IMR-90 (cell line): Measurements from ENCODE around the gene PRICKLE2. TPM values are rescaled to one million over a fixed set of nuclear protein-coding genes. Genes with fewer than 3 reads are reported as not detected.

Experiments used
- ATAC-seq: fragments of 200-7000 bp; cut with Tn5 transposase; 2 replicates; pipeline ENCODE4 v1.9.1; 2020; ENCODE audit warnings: low read depth, mild to moderate bottlenecking, moderate library complexity
- BruUV-seq: library from RNA; stranded (reverse); fragments of 400-500 nt; replicated peaks from 2 replicates; lab custom pipeline; 2021; lab: Mats Ljungman, UMichigan
- CTCF ChIA-PET: fragments of 300-600 bp; formaldehyde crosslinking; extraction: SDS; loops from one replicate; lab custom pipeline; 2021; ENCODE audit warnings: antibody characterized with exemption; lab: Yijun Ruan, JAX
- POLR2A ChIA-PET: fragments of 300-600 bp; sonication (Branson Sonifier 250); formaldehyde crosslinking; loops from one replicate; lab custom pipeline; 2022; ENCODE audit warnings: antibody characterized with exemption; ENCODE audit not compliant: unreplicated experiment; lab: Charles Lee
- DNase-seq: peaks from one replicate; pipeline ENCODE4 v3.0.0; 2013
- H2AFZ ChIP-seq: replicated peaks from 2 replicates; pipeline ENCODE3; 2013; ENCODE audit warnings: low read length, mild to moderate bottlenecking; ENCODE audit not compliant: poor library complexity
- H2AK5ac ChIP-seq: 2 replicates; pipeline ENCODE4 v1.6.1; 2013; ENCODE audit warnings: low read depth, low read length, inconsistent platforms
- H2AK9ac ChIP-seq: replicated peaks from 2 replicates; pipeline ENCODE3; 2013; ENCODE audit warnings: mild to moderate bottlenecking, low read depth, low read length, moderate library complexity; ENCODE audit not compliant: poor library complexity
- H2BK120ac ChIP-seq: 2 replicates; pipeline ENCODE4 v1.6.1; 2013; ENCODE audit warnings: low read depth, low read length, inconsistent platforms
- H2BK15ac ChIP-seq: 3 replicates; pipeline ENCODE4 v1.6.1; 2013; ENCODE audit warnings: low read depth, low read length, inconsistent platforms
- H2BK20ac ChIP-seq: 2 replicates; pipeline ENCODE4 v1.6.1; 2013; ENCODE audit warnings: low read depth, mild to moderate bottlenecking, inconsistent platforms, low read length, moderate library complexity
- H2BK5ac ChIP-seq: 2 replicates; pipeline ENCODE4 v1.6.1; 2013; ENCODE audit warnings: mild to moderate bottlenecking, low read depth, low read length, inconsistent platforms; ENCODE audit not compliant: poor library complexity, severe bottlenecking
- H3K14ac ChIP-seq: replicated peaks from 2 replicates; pipeline ENCODE4 v1.6.1; 2013; ENCODE audit warnings: low read depth, low read length, inconsistent platforms
- H3K18ac ChIP-seq: 2 replicates; pipeline ENCODE4 v1.6.1; 2013; ENCODE audit warnings: low read depth, low read length, control low read depth
- H3K23ac ChIP-seq: 2 replicates; pipeline ENCODE4 v1.6.1; 2013; ENCODE audit warnings: low read depth, low read length, inconsistent platforms
- H3K27ac ChIP-seq: 2 replicates; pipeline ENCODE4 v1.5.1; 2013; ENCODE audit warnings: mild to moderate bottlenecking, control low read depth, low read length; ENCODE audit not compliant: insufficient read depth
- H3K27me3 ChIP-seq: 2 replicates; pipeline ENCODE4 v1.6.1; 2013; ENCODE audit warnings: low read length; ENCODE audit not compliant: control insufficient read depth, insufficient read depth
- H3K36me3 ChIP-seq: 2 replicates; pipeline ENCODE4 v1.6.1; 2013; ENCODE audit warnings: low read length, mixed read lengths; ENCODE audit not compliant: control insufficient read depth, insufficient read depth
- H3K4ac ChIP-seq: 2 replicates; pipeline ENCODE4 v1.6.1; 2013; ENCODE audit warnings: low read depth, low read length, inconsistent platforms
- H3K4me1 ChIP-seq: 2 replicates; pipeline ENCODE4 v1.6.1; 2013; ENCODE audit warnings: low read length, mixed read lengths; ENCODE audit not compliant: control insufficient read depth, insufficient read depth
- H3K4me2 ChIP-seq: 2 replicates; pipeline ENCODE4 v1.6.1; 2013; ENCODE audit warnings: low read depth, mild to moderate bottlenecking, control low read depth, low read length, moderate library complexity
- H3K4me3 ChIP-seq: 2 replicates; pipeline ENCODE4 v1.5.1; 2013; ENCODE audit warnings: low read depth, mild to moderate bottlenecking, control low read depth, low read length, moderate library complexity; ENCODE audit not compliant: insufficient read depth
- H3K56ac ChIP-seq: 2 replicates; pipeline ENCODE4 v1.6.1; 2013; ENCODE audit warnings: low read length, inconsistent platforms; ENCODE audit not compliant: insufficient read depth; ENCODE audit errors: extremely low read depth
- H3K79me1 ChIP-seq, 2 experiments: 2 replicates each; pipeline ENCODE4 v1.6.1; 2013; ENCODE audit warnings: low read length in 2 of 2, inconsistent platforms in 1 of 2, low read depth in 1 of 2
- H3K9ac ChIP-seq: 2 replicates; pipeline ENCODE4 v1.6.1; 2013; ENCODE audit warnings: low read depth, low read length, control low read depth
- H3K9me1 ChIP-seq: 2 replicates; pipeline ENCODE4 v1.6.1; 2013; ENCODE audit warnings: low read length, inconsistent platforms; ENCODE audit not compliant: insufficient read depth
- H3K9me3 ChIP-seq: 2 replicates; pipeline ENCODE4 v1.6.1; 2013; ENCODE audit warnings: low read length; ENCODE audit not compliant: control insufficient read depth, insufficient read depth
- H4K20me1 ChIP-seq: 2 replicates; pipeline ENCODE4 v1.6.1; 2013; ENCODE audit warnings: low read length, inconsistent platforms; ENCODE audit not compliant: insufficient read depth
- H4K5ac ChIP-seq: 2 replicates; pipeline ENCODE4 v1.6.1; 2013; ENCODE audit warnings: mild to moderate bottlenecking, low read depth, low read length, control low read depth
- H4K8ac ChIP-seq, 2 experiments: 2 replicates each; pipeline ENCODE4 v1.6.1; 2013; ENCODE audit warnings: low read depth in 2 of 2, low read length in 2 of 2, control low read depth in 1 of 2, inconsistent platforms in 1 of 2
- H4K91ac ChIP-seq: 2 replicates; pipeline ENCODE4 v1.6.1; 2013; ENCODE audit warnings: low read depth, low read length, inconsistent platforms; ENCODE audit not compliant: insufficient read depth
- CTCF ChIP-seq: conservative IDR thresholded peaks from 2 replicates; pipeline ENCODE4 v1.5.1; 2012; ENCODE audit warnings: mild to moderate bottlenecking, low read depth, low read length, improper control_type of control experiment
- FOS ChIP-seq: fragments of 150-350 bp; IDR thresholded peaks from 2 replicates; pipeline ENCODE4 v1.6.1; 2016; ENCODE audit warnings: low read depth, low read length
- MAFK ChIP-seq: IDR thresholded peaks from 2 replicates; pipeline ENCODE4 v1.6.1; 2012; ENCODE audit warnings: low read depth, low read length, improper control_type of control experiment
- NFE2L2 ChIP-seq: fragments of 150-350 bp; IDR thresholded peaks from 2 replicates; pipeline ENCODE4 v1.6.1; 2016; ENCODE audit warnings: low read depth, mild to moderate bottlenecking, low read length
- RAD21 ChIP-seq: IDR thresholded peaks from 2 replicates; pipeline ENCODE4 v1.6.1; 2012; ENCODE audit warnings: low read length, improper control_type of control experiment
- WGBS, 2 experiments: methylation state at CpG; one replicate each; pipeline versions ENCODE4 v1.1.5 to v1.1.7; 2013; ENCODE audit warnings: missing lambda C conversion rate in 2 of 2; ENCODE audit not compliant: insufficient read length in 1 of 2; ENCODE audit errors: extremely low coverage in 2 of 2; 5-methylcytosine and 5-hydroxymethylcytosine counted together
- dilution Hi-C: fragments of 300-500 bp; cut with HindIII; formaldehyde crosslinking; loops from one replicate; pipeline ENCODE4 v1.14.3; 2018; ENCODE audit warnings: low sequenced_read_pairs; ENCODE audit not compliant: unreplicated experiment
- in situ Hi-C: fragments of 300-500 bp; cut with MboI; formaldehyde crosslinking; loops from 3 replicates; pipeline ENCODE4 v1.14.3; 2019; ENCODE audit warnings: low sequenced_read_pairs, inconsistent platforms, mixed read lengths
- intact Hi-C: fragments of 100-400 bp; cut with micrococcal nuclease; formaldehyde crosslinking; loops from 2 replicates; pipeline ENCODE4 v1.10.0; 2022
- polyA plus RNA-seq, 3 experiments: library from polyadenylated mRNA; depleted of rRNA; stranded (reverse); fragments of >200 nt; gene quantifications; 2 replicates each; pipeline ENCODE4 v1.2.3, GENCODE V29; 2012; ENCODE audit warnings: low replicate concordance in 1 of 3
- total RNA-seq: library from RNA; depleted of rRNA; stranded (reverse); fragments of >200 nt; gene quantifications from 2 replicates; pipeline ENCODE4 v1.2.3, GENCODE V29; 2012

PRICKLE2 gene
- total and polyA plus RNA-seq, 2 of the 4 experiments (the other 2 are of a cell fraction), result 4.1 to 14.2 TPM

GRCh38 chr3:64260431-64260830 is 35.2 kb upstream of the PRICKLE2 start:
- dilution Hi-C loops, result no loop called here
- H3K9ac ChIP-seq, result no peak overlapping the region; the same call in 1 of the 2 replicates

More at GRCh38 chr3:64260431-64260830, 35.2 kb upstream of the PRICKLE2 start:
- no peak overlapping the region; the same call in 2 of the 3 replicates for H2BK15ac ChIP-seq
- ChIA-PET CTCF (interaction anchor here (0.6 kb wide), 1 partner anchor 224 kb away, joined by 3 read pairs; no protein-coding TSS in a partner anchor), POLR2A (interaction anchor here (0.5 kb wide), 1 partner anchor 16 kb away, joined by 3 read pairs; no protein-coding TSS in a partner anchor)
- peak overlapping the region; percentile 57; the same call in 1 of the 2 replicates for H3K18ac ChIP-seq
- peak overlapping the region; percentile 9 for H2BK5ac ChIP-seq
- H4K91ac ChIP-seq, result no peak overlapping the region
- no TSS peak for BruUV-seq
- H2BK20ac ChIP-seq, result no peak overlapping the region
- peak overlapping the region; percentile 42 for H3K4ac ChIP-seq
- peak; percentile 66 for DNase-seq
- no peak overlapping the region for H3K27ac ChIP-seq
- H3K9me3 ChIP-seq, result no peaks in the 10 kb centered on the region
- no peak for TF ChIP-seq RAD21
- no peak for TF ChIP-seq FOS
- TF ChIP-seq NFE2L2, result no peak
- no peak for TF ChIP-seq MAFK
- no peak for TF ChIP-seq CTCF
- H2BK120ac ChIP-seq, result peak overlapping the region; percentile 16; the same call in 1 of the 2 replicates
- peak overlapping the region; percentile 28; the same call in 1 of the 2 replicates for H2AK5ac ChIP-seq
- peaks cover 58% of the 10 kb centered on the region for H4K20me1 ChIP-seq
- H4K5ac ChIP-seq, result no peak overlapping the region
- no peak overlapping the region for H2AK9ac ChIP-seq
- no peak overlapping the region for H3K4me3 ChIP-seq
- peak overlapping the region; percentile 67; the same call in 1 of the 2 replicates for H3K4me2 ChIP-seq
- H2AFZ ChIP-seq, result no peak overlapping the region
- no CpG with 5 or more reads among the region's 4 CpGs for WGBS, 2 experiments
- H3K14ac ChIP-seq, result peak overlapping the region; percentile 51
- in situ Hi-C loops, result loop anchor here (10.0 kb wide), 1 partner anchor 224 kb away; no protein-coding TSS in a partner anchor
- H3K9me1 ChIP-seq, result peaks cover 30% of the 10 kb centered on the region
- H3K4me1 ChIP-seq, result peaks cover 29% of the 10 kb centered on the region
- peak; percentile 75 for ATAC-seq
- peak overlapping the region; percentile 31; the same call in 1 of the 2 replicates for H3K23ac ChIP-seq
- intact Hi-C loops, result no loop called here
- H4K8ac ChIP-seq, result peak overlapping the region in 1 of 2 experiments; percentile 26; a peak in 2 of 4 replicates
- no peaks in the 10 kb centered on the region; the same call in 1 of the 2 replicates for H3K36me3 ChIP-seq
- peaks cover 41 to 89% of the 10 kb centered on the region in 2 experiments for H3K79me1 ChIP-seq
- H3K56ac ChIP-seq, result no peak overlapping the region
- H3K27me3 ChIP-seq, result no peaks in the 10 kb centered on the region
